K562 (cell line): ENCODE data around the gene SNAI1. TPM values are rescaled to one million over a fixed set of nuclear protein-coding genes. Genes with fewer than 3 reads are reported as not detected.

Experiments
- AFF4 ChIP-seq: sonication (generic); formaldehyde crosslinking; IDR thresholded peaks from 2 replicates; pipeline ENCODE4 v1.8.0; 2023; ENCODE audit warnings: mild to moderate bottlenecking, missing genetic modification reagents
- ATF3 ChIP-seq, 2 experiments: fragments of 450-650 bp in 1 of 2; sonication (generic) in 1 of 2; formaldehyde crosslinking in 1 of 2; IDR thresholded peaks in 1 of 2; conservative IDR thresholded peaks in 1 of 2; 2 replicates each; pipeline versions ENCODE4 v1.6.1 to v1.8.1; 2016 to 2023; ENCODE audit warnings: mild to moderate bottlenecking in 2 of 2, moderate library complexity in 2 of 2, inconsistent platforms in 1 of 2, missing genetic modification reagents in 1 of 2
- CBFA2T3 ChIP-seq: fragments of 450-650 bp; IDR thresholded peaks from 2 replicates; pipeline ENCODE4 v1.6.1; 2017
- E2F8 ChIP-seq: fragments of 450-650 bp; IDR thresholded peaks from 2 replicates; pipeline ENCODE4 v1.7.1; 2018; ENCODE audit warnings: mild to moderate bottlenecking, low read depth; ENCODE audit not compliant: partially characterized antibody
- HBP1 ChIP-seq: fragments of 450-650 bp; formaldehyde crosslinking; IDR thresholded peaks from 2 replicates; pipeline ENCODE4 v1.4.0; 2022; ENCODE audit warnings: missing genetic modification characterization
- HDAC2 ChIP-seq: fragments of 450-650 bp; IDR thresholded peaks from 2 replicates; pipeline ENCODE4 v1.6.1; 2016; ENCODE audit warnings: mild to moderate bottlenecking
- HMGN3 ChIP-seq: IDR thresholded peaks from 2 replicates; pipeline ENCODE4 v1.6.1; 2011; ENCODE audit warnings: borderline replicate concordance, low read depth, mild to moderate bottlenecking, mixed read lengths, low read length; ENCODE audit not compliant: insufficient read length; ENCODE audit errors: extremely low read depth
- NCOR1 ChIP-seq: fragments of 450-650 bp; IDR thresholded peaks from 2 replicates; pipeline ENCODE4 v1.6.1; 2016; ENCODE audit warnings: mild to moderate bottlenecking, moderate library complexity
- NONO ChIP-seq, 2 experiments: fragments of 200-400 bp in 1 of 2; fragments of 450-650 bp in 1 of 2; formaldehyde crosslinking in 1 of 2; IDR thresholded peaks; 2 replicates each; pipeline ENCODE4 v1.6.1; 2017; ENCODE audit warnings: low read depth in 2 of 2, mild to moderate bottlenecking in 2 of 2, moderate library complexity in 2 of 2, low read length in 1 of 2
- SMAD4 ChIP-seq: fragments of 250-450 bp; sonication (Bioruptor Pico); conservative IDR thresholded peaks from 2 replicates; pipeline ENCODE4 v1.8.0; 2021; ENCODE audit warnings: inconsistent platforms, mild to moderate bottlenecking, moderate library complexity
- TARDBP ChIP-seq: fragments of 450-650 bp; IDR thresholded peaks from 2 replicates; pipeline ENCODE4 v1.6.1; 2016
- TBP ChIP-seq: optimal IDR thresholded peaks from 2 replicates; pipeline ENCODE3; 2011; ENCODE audit warnings: low read depth, low read length, improper control_type of control experiment
- TEAD1 ChIP-seq, 2 experiments: fragments of 450-650 bp in 1 of 2; sonication (generic) in 1 of 2; formaldehyde crosslinking; IDR thresholded peaks; 2 replicates each; pipeline versions ENCODE4 v1.4.0 to v1.8.0; 2020 to 2022; ENCODE audit warnings: mild to moderate bottlenecking in 2 of 2, missing genetic modification reagents in 1 of 2
- TRIM28 ChIP-seq: fragments of 450-650 bp; IDR thresholded peaks from 2 replicates; pipeline ENCODE4 v1.6.1; 2017
- USF1 ChIP-seq: sonication (generic); formaldehyde crosslinking; IDR thresholded peaks from 2 replicates; pipeline ENCODE4 v1.9.0; 2022; ENCODE audit warnings: mild to moderate bottlenecking, missing genetic modification reagents
- ZNF764 ChIP-seq: fragments of 250-450 bp; sonication (Bioruptor Pico); IDR thresholded peaks from 2 replicates; pipeline ENCODE4 v1.4.0; 2020; ENCODE audit warnings: low read depth, mild to moderate bottlenecking, moderate library complexity
- ZNF77 ChIP-seq: fragments of 250-450 bp; sonication (Bioruptor Pico); IDR thresholded peaks from 2 replicates; pipeline ENCODE4 v1.5.0; 2020
- polyA plus RNA-seq, 8 experiments: library from polyadenylated mRNA; depleted of rRNA in 4 of 8; stranded (reverse) in 5 of 8; unstranded in 3 of 8; fragments of >200 nt; fragmentation: Nextera tagmentation in 2 of 8; fragmentation: Illumina TruSeq in 1 of 8; extraction: Ambion mirVana in 2 of 8; extraction: Trizol in 1 of 8; gene quantifications; 2 replicates each; pipeline versions ENCODE4 v1.2.1 to v1.2.3, GENCODE V29; 2011 to 2014; ENCODE audit warnings: inconsistent platforms in 1 of 8, missing spikeins in 1 of 8
- total RNA-seq, 7 experiments: library from RNA; depleted of rRNA in 6 of 7; stranded (reverse); fragments of >200 nt in 6 of 7; fragmentation: Illumina TruSeq in 2 of 7; extraction: Trizol in 2 of 7; gene quantifications; 2 replicates each; pipeline versions ENCODE4 v1.2.1 to v1.2.3, GENCODE V29; 2011 to 2021; ENCODE audit warnings: low replicate concordance in 1 of 7

SNAI1 gene
- total and polyA plus RNA-seq, 9 of the 15 experiments (the other 6 are each of a cell fraction or from before 2014, with no cell fraction given), result 0.32 to 11.6 (median 2.0) TPM

- peak; percentile 65 for TF ChIP-seq HMGN3
- peak; percentile 76; the same call in 1 of the 2 replicates for TF ChIP-seq AFF4 (CRISPR knock-in tag)
- no peak for TF ChIP-seq TEAD1 (CRISPR knock-in tag; IDR thresholded peaks at IDR 0.05)
- TF ChIP-seq CBFA2T3, result peak; percentile 43; the same call in 1 of the 2 replicates
- no peak for TF ChIP-seq ATF3 (IDR thresholded peaks at IDR 0.05)
- TF ChIP-seq ATF3 (CRISPR knock-in tag; conservative IDR thresholded peaks at IDR 0.05), result no peak
- 0 out of 4 replicates have a peak, but pooled peaks of 1 of the 2 experiments have one; percentile 61 for TF ChIP-seq NONO (IDR thresholded peaks at IDR 0.05; ENCODE audit: low read depth in 2 of 2, low read length in 1 of 2)
- TF ChIP-seq TRIM28, result no peak
- peak; percentile 52 for TF ChIP-seq TBP
- peak; percentile 76; the same call in 1 of the 2 replicates for TF ChIP-seq TARDBP
- TF ChIP-seq HDAC2, result peak; percentile 63; the same call in 1 of the 2 replicates
- TF ChIP-seq HBP1, result no peak
- peak; percentile 45 for TF ChIP-seq E2F8
- peak; percentile 64; the same call in 1 of the 2 replicates for TF ChIP-seq SMAD4 (CRISPR knock-in tag)
- TF ChIP-seq NCOR1, result peak; percentile 9; the same call in 1 of the 2 replicates
- peak; percentile 79 for TF ChIP-seq USF1 (CRISPR knock-in tag)
- no peak for TF ChIP-seq ZNF764
- TF ChIP-seq ZNF77 (CRISPR knock-in tag), result no peak
These were observed 3.5 kb upstream of the SNAI1 start (continued) for GRCh38 chr20:49979030-49979832.
